Stimulated activated naive CD8-positive, alpha-beta T cell treated with anti-CD3 and anti-CD28 coated beads, Interleukin-15, amount 100 ng/mL, for 72 hours (primary cell): ENCODE data around the gene HS3ST5.
A peak's percentile ranks its signal among the peaks of the same experiment; 100 is the strongest.
"Not testable (repeated sequence)": the region's sequence is repeated elsewhere in the genome, so short reads cannot be mapped to it uniquely, and the experiment has no call there.

Experiments
- ATAC-seq: fragments of 150-1000 bp; cut with Tn5 transposase; 2 replicates; pipeline ENCODE4 v1.10.0; 2021; ENCODE audit warnings: mild to moderate bottlenecking, moderate library complexity
- DNase-seq, 2 donors: peaks; one replicate each; pipeline ENCODE4 v3.0.0; 2021 to 2022
- H3K27ac Mint-ChIP-seq, 2 donors: one replicate each; pipeline ENCODE4 v1.8.0; 2022; ENCODE audit warnings: mild to moderate bottlenecking in 2 of 2, mixed read lengths in 2 of 2, moderate library complexity in 2 of 2
- H3K27me3 Mint-ChIP-seq: one replicate; pipeline ENCODE4 v1.8.0; 2022; ENCODE audit warnings: mixed read lengths
- H3K4me1 Mint-ChIP-seq: one replicate; pipeline ENCODE4 v1.8.0; 2022; ENCODE audit warnings: mild to moderate bottlenecking, mixed read lengths
- H3K4me3 Mint-ChIP-seq, 2 donors: one replicate each; pipeline ENCODE4 v1.8.0; 2022; ENCODE audit warnings: mild to moderate bottlenecking in 2 of 2, mixed read lengths in 2 of 2, moderate library complexity in 1 of 2
- H3K9me3 Mint-ChIP-seq, 2 donors: one replicate each; pipeline ENCODE4 v1.8.0; 2022; ENCODE audit warnings: mixed read lengths in 2 of 2

The HS3ST5 gene

GRCh38 chr6:114011486-114011885 is 331.3 kb downstream of the HS3ST5 start:
- H3K9me3 Mint-ChIP-seq: not testable (repeated sequence)

GRCh38 chr6:114010540-114010939 is 332.3 kb downstream of the HS3ST5 start:
- H3K9me3 Mint-ChIP-seq: no peaks in the 10 kb centered on the region
- H3K27ac Mint-ChIP-seq: no peak overlapping the region
- DNase-seq (no peak), ATAC-seq (no peak)
- peaks cover 15% of the 10 kb centered on the region for H3K27me3 Mint-ChIP-seq
- H3K4me1 Mint-ChIP-seq: peaks cover 7% of the 10 kb centered on the region
- no peak overlapping the region for H3K4me3 Mint-ChIP-seq

More at GRCh38 chr6:114011486-114011885, 331.3 kb downstream of the HS3ST5 start:
- ATAC-seq, DNase-seq, H3K4me1 Mint-ChIP-seq, H3K4me3 Mint-ChIP-seq: not testable (repeated sequence)
- Mint-ChIP-seq H3K27ac (peak overlapping the region in 1 of 2 donors; percentile 55), H3K27me3 (peaks cover 19% of the 10 kb centered on the region)

GRCh38 chr6:114009192-114009591 is 333.6 kb downstream of the HS3ST5 start:
- no peak overlapping the region for H3K4me3 Mint-ChIP-seq
- peaks cover 21% of the 10 kb centered on the region for H3K27me3 Mint-ChIP-seq
- DNase-seq: no peak
- no peak overlapping the region for H3K27ac Mint-ChIP-seq
- H3K4me1 Mint-ChIP-seq: peaks cover 7% of the 10 kb centered on the region
- H3K9me3 Mint-ChIP-seq: peaks cover 0 to 4% of the 10 kb centered on the region in 2 donors
- no peak for ATAC-seq

- peaks cover 7% of the 10 kb centered on the region for H3K4me1 Mint-ChIP-seq
- H3K9me3 Mint-ChIP-seq: peaks cover 0 to 4% of the 10 kb centered on the region in 2 donors
- no peak for DNase-seq
- ATAC-seq: no peak
- no peak overlapping the region for H3K27ac Mint-ChIP-seq
- no peak overlapping the region for H3K4me3 Mint-ChIP-seq
- peaks cover 21% of the 10 kb centered on the region for H3K27me3 Mint-ChIP-seq
These were observed 334.5 kb downstream of the HS3ST5 start for GRCh38 chr6:114008331-114008730.

- H3K27ac Mint-ChIP-seq: no peak overlapping the region
- H3K27me3 Mint-ChIP-seq: peaks cover 21% of the 10 kb centered on the region
- DNase-seq (peak; percentile 4 to 13), ATAC-seq (peak; percentile 90)
- peaks cover 0 to 4% of the 10 kb centered on the region in 2 donors for H3K9me3 Mint-ChIP-seq
- no peak overlapping the region for H3K4me3 Mint-ChIP-seq
- H3K4me1 Mint-ChIP-seq: peaks cover 7% of the 10 kb centered on the region
These were observed 335.3 kb downstream of the HS3ST5 start for GRCh38 chr6:114007516-114007915.
